Left lung (tissue), 10 donors: ENCODE results near the gene CAMK2A. TPM values are rescaled to one million over a fixed set of nuclear protein-coding genes. Genes with fewer than 3 reads are reported as not detected.
A peak's percentile ranks its signal among the peaks of the same experiment; 100 is the strongest.

ENCODE experiments used
- ATAC-seq: fragments of 200-7000 bp; cut with Tn5 transposase; one replicate; pipeline ENCODE4 v1.9.1; 2020; ENCODE audit warnings: moderate library complexity
- DNase-seq, 4 donors: peaks; one replicate each; pipeline ENCODE4 v3.0.0-alpha.2; 2013 to 2020
- H3K27ac ChIP-seq, 2 donors: fragments of 200-600 bp; sonication (generic) in 1 of 2; one replicate each; pipeline versions ENCODE4 v1.5.0 to v1.8.0; 2020 to 2021
- H3K27me3 ChIP-seq, 2 donors: fragments of 200-600 bp; sonication (generic) in 1 of 2; one replicate each; pipeline versions ENCODE4 v1.5.0 to v1.8.0; 2020 to 2021
- H3K36me3 ChIP-seq, 2 donors: fragments of 200-600 bp; sonication (generic) in 1 of 2; one replicate each; pipeline versions ENCODE4 v1.5.0 to v1.8.0; 2020 to 2021
- H3K4me1 ChIP-seq, 2 donors: fragments of 200-600 bp; one replicate each; pipeline ENCODE4 v1.8.0; 2021
- H3K4me3 ChIP-seq, 2 donors: fragments of 200-600 bp; sonication (generic) in 1 of 2; one replicate each; pipeline versions ENCODE4 v1.5.0 to v1.8.0; 2020 to 2021; ENCODE audit warnings: mild to moderate bottlenecking in 1 of 2
- H3K9me3 ChIP-seq, 2 donors: fragments of 200-600 bp; sonication (generic) in 1 of 2; one replicate each; pipeline versions ENCODE4 v1.5.0 to v1.8.0; 2020 to 2021
- intact Hi-C, 2 donors: fragments of 100-400 bp; cut with DNase I; formaldehyde crosslinking; loops; one replicate each; pipeline versions ENCODE4 v1.11.2 to v1.14.2; 2022
- polyA plus RNA-seq, 6 donors: library from polyadenylated mRNA; unstranded; fragments of 120-200 nt; gene quantifications; one replicate each; pipeline ENCODE4 v1.2.1, GENCODE V29; 2013; ENCODE audit not compliant: insufficient read length in 6 of 6
- total RNA-seq, 2 donors: library from RNA; stranded (reverse); fragmentation: NEBNext Ultra II Directional; extraction: Animal tissue kit (Norgen Biotek cat#: 25700); gene quantifications; one replicate each; pipeline ENCODE4 v1.2.1, GENCODE V29; 2021
- TF ChIP-seq, protein P1 (sequence below), 2 donors: fragments of 200-600 bp; sonication (generic) in 1 of 2; IDR thresholded peaks; one replicate each; pipeline versions ENCODE4 v1.5.0 to v1.8.0; 2021; ENCODE audit warnings: antibody characterized with exemption in 2 of 2
- donor health status: DM: no; HTN: yes; CAD: no.
- donor health status: DM: no; HTN: no; CAD: no.

The CAMK2A gene
- total and polyA plus RNA-seq, 8 donors = 0.64 to 5.8 (median 4.7) TPM

DNA sequence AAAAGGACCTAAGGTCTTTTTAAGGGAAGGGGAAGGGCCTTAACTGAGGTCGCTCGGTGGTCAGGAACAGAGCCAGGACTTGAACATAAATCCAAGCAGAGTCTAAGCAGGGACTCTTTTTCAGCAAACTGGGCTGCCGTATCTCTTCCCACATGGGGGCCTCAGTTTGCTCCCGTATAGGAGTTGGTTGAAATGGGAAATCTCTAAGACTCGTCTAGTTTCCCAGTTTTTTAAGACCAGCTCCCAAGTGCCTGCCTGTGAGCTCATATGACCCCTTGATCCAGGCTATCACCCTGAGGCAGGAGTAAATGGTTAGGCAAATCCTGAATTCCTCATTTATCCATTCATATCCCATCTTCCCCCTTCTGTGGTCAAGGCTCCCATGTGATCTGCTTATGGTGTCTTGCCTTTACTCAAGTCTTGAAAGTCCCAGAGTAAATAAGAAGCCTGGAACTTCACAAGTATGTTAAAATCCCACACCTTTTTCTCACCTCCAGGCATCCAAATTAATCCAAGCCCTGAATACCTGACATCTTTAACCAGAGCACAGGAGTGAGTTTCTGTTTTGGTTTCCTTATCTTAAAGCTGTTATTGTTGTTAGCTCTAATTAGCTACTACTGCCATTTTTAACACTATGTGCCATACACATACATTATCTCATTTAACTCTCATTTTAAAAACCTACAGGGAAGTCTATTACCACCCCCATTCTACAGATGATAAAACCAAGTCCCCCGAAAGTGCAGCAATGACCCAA lies 10.2 kb upstream of the CAMK2A start:
- peaks cover 16 to 23% of the 10 kb centered on the region in 2 donors for H3K4me1 ChIP-seq
- no peaks in the 10 kb centered on the region for H3K9me3 ChIP-seq
- H3K4me3 ChIP-seq = no peak overlapping the region
- ATAC-seq (no peak), DNase-seq (peak in 1 of 4 donors; percentile 52)
- TF ChIP-seq, protein P1, sequence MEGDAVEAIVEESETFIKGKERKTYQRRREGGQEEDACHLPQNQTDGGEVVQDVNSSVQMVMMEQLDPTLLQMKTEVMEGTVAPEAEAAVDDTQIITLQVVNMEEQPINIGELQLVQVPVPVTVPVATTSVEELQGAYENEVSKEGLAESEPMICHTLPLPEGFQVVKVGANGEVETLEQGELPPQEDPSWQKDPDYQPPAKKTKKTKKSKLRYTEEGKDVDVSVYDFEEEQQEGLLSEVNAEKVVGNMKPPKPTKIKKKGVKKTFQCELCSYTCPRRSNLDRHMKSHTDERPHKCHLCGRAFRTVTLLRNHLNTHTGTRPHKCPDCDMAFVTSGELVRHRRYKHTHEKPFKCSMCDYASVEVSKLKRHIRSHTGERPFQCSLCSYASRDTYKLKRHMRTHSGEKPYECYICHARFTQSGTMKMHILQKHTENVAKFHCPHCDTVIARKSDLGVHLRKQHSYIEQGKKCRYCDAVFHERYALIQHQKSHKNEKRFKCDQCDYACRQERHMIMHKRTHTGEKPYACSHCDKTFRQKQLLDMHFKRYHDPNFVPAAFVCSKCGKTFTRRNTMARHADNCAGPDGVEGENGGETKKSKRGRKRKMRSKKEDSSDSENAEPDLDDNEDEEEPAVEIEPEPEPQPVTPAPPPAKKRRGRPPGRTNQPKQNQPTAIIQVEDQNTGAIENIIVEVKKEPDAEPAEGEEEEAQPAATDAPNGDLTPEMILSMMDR (IDR thresholded peaks at IDR 0.05) = no peak
- H3K27me3 ChIP-seq = peaks cover 11 to 46% of the 10 kb centered on the region in 2 donors
- H3K27ac ChIP-seq = peak overlapping the region; percentile 48 to 58
- H3K36me3 ChIP-seq = no peaks in the 10 kb centered on the region
- intact Hi-C loops = no loop called here

DNA sequence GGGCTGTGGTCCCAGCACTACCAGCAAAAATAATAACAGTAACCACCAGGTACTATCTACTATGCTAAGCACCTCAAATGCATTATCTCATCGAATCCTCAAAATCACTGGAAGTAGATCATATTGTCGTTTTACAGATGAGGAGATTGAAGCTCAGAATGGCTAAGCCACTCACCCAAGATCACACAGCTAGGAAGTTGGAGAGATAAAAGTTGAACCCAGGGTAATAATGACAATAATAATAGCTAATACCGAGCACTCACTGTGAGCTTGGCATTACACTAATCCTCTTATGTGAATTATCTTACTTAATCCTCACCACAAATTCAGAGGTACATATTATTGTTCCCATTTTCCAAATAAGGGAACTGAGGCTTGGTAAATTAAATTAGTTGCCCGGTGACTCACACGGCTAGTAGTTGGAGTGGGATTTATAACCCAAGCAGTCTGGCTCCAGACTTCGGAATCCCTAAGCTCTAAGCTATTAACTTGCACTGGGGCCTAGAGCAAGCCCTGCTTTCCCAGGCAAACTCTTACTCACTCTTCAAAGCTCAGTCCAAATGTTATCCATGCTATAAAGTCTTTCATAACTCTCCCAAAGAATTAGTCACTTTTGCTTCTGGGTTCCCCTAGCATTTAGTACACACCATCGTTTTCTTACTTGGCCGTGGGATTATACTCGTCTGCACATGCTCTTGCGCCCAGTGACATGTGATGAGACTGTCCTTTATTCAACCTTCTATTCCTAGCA lies 9.3 kb upstream of the CAMK2A start:
- intact Hi-C loops = no loop called here
- DNase-seq (no peak), ATAC-seq (peak; percentile 47)
- Histone ChIP-seq H3K27me3 (peaks cover 11 to 37% of the 10 kb centered on the region in 2 donors), H3K4me1 (peaks cover 13 to 23% of the 10 kb centered on the region in 2 donors), H3K27ac (peak overlapping the region; percentile 48 to 58), H3K9me3 (no peaks in the 10 kb centered on the region), H3K4me3 (no peak overlapping the region), H3K36me3 (no peaks in the 10 kb centered on the region)
- TF ChIP-seq, protein P1 (IDR thresholded peaks at IDR 0.05) = no peak

DNA sequence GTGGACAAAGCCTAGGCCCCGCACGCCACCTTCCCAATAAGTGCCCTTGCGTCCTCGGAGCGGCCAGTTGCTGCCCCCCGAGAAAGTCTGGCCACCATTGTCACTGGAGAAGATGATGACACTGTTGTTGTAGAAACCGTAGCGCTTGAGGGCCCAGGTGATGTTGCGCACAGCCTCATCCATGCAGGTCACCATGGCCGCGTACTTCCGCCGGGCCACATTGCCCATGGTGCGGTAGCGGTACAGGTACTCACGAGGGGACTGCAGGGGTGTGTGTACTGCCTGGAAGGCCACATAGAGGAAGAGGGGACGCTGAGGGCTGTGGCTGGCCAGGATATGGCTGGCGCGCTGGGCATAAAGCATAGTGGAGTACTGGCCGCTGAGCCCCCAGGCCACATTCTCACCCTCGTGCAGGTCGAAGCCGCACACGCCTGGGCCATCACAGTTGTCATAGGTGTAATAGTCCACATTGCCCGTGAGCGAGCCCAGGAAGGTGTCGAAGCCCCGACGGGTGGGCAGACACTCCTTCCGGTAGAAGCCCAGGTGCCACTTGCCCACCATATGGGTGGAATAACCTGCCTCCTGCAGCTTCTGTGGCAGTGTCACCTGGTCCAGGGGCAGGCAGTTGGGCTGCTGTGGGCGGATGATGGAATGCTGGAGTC lies 8.5 kb upstream of the CAMK2A start:
- Histone ChIP-seq H3K4me1 (peaks cover 13 to 23% of the 10 kb centered on the region in 2 donors), H3K36me3 (no peaks in the 10 kb centered on the region), H3K4me3 (no peak overlapping the region), H3K9me3 (no peaks in the 10 kb centered on the region), H3K27ac (peak overlapping the region in 1 of 2 donors; percentile 58), H3K27me3 (peaks cover 11 to 29% of the 10 kb centered on the region in 2 donors)
- intact Hi-C loops = no loop called here
- TF ChIP-seq, protein P1 (IDR thresholded peaks at IDR 0.05) = no peak
- ATAC-seq = no peak
- DNase-seq = no peak

DNA sequence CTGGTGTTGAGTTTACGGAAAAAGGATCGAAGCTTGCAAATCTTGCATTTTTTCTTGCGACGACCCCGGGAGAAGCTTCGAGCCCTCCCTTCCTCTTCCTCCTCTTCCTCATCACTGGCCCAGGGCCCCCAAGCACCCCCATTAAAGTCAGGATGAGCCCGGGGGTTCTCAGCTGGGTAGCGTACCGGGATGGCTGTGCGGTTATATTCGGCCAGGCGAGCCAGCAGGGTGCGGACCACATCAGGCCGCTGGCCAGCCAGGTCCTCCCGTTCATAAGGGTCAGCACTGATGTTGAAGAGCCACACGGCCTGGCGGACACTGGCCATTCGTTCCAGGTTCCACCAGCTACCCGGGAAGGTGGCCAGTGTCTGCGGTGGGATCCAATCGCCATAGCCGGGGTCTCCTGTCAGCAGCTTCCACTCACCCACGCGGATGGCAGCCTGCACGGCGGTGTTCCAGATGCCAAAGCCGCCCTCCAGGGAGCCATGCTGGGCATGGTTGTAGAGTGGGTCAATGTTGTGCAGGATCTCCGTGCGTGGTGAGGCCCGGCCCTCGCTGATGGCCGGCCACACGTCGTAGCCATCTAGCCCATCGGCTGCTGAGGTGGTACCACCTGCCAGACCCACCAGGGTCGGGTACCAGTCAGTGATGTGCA lies 7.8 kb upstream of the CAMK2A start:
- intact Hi-C loops = no loop called here
- TF ChIP-seq, protein P1 (IDR thresholded peaks at IDR 0.05) = no peak
- Histone ChIP-seq H3K4me3 (no peak overlapping the region), H3K4me1 (peaks cover 13 to 16% of the 10 kb centered on the region in 2 donors), H3K27me3 (peaks cover 6 to 22% of the 10 kb centered on the region in 2 donors), H3K9me3 (no peaks in the 10 kb centered on the region), H3K27ac (no peak overlapping the region), H3K36me3 (no peaks in the 10 kb centered on the region)
- DNase-seq (no peak), ATAC-seq (no peak)
